Dermis blood vessel endothelial cell (primary cell): ENCODE data around the gene TOMM40L. TPM values are rescaled to one million over a fixed set of nuclear protein-coding genes. Genes with fewer than 3 reads are reported as not detected.
A peak's percentile ranks its signal among the peaks of the same experiment; 100 is the strongest.

Source experiments
- DNase-seq: peaks from one replicate; pipeline ENCODE4 v3.0.0; 2010
- total RNA-seq: library from RNA; depleted of rRNA; stranded (reverse); fragments of >200 nt; gene quantifications from 2 replicates; pipeline ENCODE4 v1.2.3, GENCODE V29; 2014

The TOMM40L gene
- total RNA-seq, 1 donor from 2014 or later, result 14.8 TPM

DNA sequence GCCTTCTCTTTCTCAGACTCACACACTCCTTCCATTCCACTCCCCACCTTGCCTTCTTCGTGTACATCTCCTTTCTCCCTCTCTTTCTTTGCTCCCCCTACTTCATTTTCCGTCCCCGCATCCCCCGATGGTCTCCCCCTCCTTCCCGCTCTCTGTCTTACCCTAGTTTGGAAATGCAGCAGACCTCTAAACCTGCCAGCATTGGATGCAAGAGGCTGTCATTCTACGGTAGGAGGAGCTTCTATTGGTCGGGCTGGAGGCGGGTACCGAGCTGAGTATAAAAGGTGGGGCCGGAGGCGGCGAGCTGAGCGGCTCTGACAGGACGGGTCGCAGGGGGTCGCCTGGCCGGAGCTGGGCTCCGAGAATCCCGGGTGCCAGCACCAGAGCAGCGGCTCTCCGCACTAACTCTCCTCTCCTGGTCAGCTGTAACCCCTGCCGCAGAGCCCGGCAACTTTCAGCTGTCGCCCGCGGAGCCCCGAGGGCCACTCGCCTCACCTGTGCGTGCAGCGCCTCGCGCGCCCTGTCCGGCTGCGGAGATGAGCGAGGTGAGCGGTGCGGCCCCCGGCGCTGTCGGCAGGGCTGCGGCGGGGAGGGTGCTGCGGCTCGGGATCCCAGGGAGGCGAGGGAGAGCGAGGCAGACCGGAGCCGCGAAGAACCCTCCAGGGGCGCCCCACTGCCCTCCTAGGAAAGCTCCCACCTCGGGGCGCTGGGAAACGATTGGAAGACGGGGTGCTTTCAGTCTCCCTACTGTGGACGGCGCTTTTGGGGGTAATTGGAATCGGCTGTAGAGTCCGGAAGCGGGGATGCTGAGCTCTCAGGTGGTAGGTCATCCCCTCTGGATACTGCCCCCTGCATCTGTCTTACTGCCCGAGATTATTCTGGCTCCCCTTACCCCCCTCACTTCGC is 32.8 kb downstream of the TOMM40L start, which contains the start of gene PCP4L1:
Gene PCP4L1, plus strand, starts transcription at position 307 of the 906 bp plus-strand sequence. Its CDS starts 230 bp downstream, at position 537.
- peak; percentile 62 for DNase-seq

DNA sequence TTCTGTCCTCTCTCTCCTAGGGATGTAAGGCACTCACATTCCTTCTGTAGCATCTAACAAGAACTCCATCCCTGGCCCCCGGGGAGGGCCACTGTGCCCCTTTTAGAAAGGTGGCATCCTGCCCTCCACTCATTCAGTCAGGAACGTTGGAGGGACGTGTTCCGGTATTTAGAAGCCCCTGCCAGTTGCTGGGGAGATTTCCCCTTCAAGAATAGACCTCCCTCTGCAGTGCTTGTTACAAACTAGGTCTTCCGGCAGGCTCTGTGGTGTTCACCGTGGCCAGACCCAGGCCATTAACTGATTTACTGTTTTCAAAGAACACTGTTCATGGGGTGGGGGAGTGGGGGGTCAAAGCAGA is 33.5 kb downstream of the TOMM40L start:
- no peak for DNase-seq

DNA sequence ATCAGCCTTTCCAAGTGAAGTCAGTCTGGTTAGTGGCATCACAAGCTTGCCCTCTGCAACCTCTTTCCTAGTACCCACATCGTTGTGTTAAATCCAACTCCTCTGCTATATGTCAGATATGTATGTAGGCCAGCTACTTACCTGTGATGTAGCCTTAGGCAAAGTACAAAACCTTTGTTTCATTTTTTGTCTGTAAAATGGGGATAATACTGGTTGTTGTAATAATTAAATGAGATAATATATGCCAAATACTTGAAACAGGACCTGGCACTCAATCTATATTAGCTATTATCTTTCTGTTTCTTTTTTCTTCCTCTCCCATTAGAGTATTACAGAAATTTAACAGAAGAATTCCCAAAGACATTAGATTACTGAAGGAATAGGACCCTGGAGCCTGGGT is 33.9 kb downstream of the TOMM40L start:
- no peak for DNase-seq

DNA sequence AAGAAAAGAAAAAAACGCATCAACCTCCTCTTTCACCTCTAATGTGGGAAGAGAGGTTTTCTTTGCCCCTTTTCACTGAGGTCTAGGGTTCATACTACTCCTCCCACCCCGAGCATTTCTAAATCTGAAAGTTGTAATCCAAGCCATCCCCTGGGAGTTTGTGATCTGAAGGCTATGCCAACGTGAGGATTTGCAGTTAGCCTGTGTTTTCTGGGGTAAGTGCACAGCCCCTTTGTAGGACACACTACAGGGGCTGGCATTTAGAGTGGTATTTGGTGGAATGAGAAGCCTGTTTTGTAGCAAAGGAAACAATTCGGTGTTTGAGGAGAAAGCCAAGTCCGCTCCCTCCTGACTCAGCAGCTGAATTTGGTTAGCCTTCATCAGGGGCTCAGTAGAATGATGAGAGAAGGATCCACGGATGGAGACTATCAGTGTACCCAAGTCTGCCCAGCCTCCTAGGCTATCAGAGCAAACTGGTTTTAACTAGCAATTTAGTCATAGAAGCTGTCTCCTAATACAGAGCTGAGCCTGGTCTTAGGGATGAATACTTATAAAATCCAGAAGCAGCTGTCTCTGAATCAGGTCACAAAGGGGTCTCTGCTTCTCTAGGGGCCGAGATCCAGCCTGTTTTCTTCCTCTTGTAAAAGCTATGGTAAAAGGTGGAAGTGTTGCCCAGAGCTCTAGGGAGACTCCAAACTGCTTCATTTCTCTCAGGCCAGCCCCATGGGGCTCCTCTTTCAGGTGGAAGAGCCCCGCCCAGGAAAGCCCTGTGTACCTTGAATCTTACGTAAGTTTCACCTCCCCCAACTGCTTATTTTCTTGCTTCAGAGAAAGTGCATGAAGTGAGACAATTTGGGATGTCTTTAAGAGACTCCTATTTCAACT is 34.8 kb downstream of the TOMM40L start:
- DNase-seq, result no peak

DNA sequence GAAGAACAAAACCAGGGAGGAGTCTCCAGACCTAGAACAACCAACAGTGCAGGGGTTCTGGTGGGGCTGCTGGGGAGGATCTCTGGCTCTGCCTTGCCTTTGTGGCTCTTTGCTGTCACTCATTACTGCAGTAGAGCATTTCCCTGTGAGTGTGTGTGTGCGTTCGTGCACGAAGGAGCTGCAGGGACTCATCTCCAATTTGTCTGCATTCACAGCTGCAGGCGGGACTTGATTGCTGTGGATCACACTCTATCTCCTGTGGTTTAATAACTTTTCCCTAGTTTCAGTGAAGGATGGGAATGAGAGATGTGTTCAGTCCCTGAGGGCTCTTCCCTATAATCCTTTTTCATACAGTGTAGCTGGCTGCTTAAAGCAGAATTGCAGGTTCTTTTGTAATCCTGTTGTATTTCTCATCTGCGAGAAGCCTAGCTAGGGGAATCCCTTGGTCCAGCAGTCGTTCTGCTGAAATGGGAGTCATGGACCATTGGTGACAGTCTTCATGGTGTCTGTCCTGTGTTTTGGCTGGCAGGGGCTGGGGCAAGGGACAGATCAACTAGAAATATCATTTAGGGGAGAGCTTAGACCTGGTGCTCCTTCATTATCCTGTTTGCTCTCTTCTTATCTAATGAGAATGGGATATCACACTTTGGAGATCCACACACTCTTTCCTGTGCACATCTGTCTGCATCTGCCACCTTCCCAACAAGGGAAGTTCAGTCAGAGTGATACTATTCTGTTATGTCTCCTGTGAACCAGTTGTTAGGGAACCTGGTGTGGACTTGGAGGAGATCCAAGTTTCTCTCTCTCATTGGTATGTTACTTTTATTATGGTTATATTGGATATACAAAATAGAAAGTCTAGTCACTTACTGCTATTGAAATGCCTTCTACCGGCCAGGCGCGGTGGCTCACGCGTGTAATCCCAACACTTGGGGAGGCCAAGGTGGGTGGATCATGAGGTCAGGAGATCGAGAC is 35.7 kb downstream of the TOMM40L start:
- DNase-seq, result no peak

DNA sequence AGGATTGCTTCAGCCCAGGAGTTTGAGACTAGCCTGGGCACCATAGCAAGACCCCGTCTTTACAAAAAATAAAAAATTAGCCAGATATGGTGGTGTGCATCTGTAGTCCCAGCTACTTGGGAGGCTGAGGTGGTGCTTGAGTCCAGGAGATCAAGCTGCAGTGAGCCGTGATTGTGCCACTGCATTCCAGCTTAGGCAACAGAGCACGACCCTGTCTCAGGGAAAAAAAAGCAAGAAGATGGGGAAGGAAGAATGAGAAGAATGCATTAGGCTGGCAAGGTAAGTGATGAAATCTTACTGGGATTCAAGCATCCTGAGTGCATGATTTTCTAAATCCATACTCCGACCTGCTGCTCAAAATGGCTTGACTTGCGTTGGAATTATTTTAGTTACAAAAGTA is 39.4 kb downstream of the TOMM40L start:
- DNase-seq, result no peak

DNA sequence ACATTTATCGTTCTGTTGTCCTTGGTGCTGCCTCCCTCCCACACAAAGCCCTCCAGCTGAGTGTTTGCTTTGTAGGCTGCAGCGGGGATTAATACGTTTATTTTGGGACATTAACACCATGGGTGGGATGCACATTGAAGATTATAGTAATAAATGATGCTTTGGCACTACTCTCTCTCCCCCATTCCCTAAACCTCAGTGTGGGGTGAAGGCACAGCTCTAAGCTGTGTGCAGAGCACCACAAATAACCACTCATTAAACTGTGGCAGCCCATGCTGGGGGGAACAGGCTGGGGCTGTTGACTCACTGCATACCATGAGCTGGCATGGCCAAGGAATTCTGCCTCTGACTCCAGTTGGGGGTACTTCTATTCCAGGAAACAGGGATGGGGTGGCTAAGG is 40.3 kb downstream of the TOMM40L start:
- DNase-seq, result no peak

DNA sequence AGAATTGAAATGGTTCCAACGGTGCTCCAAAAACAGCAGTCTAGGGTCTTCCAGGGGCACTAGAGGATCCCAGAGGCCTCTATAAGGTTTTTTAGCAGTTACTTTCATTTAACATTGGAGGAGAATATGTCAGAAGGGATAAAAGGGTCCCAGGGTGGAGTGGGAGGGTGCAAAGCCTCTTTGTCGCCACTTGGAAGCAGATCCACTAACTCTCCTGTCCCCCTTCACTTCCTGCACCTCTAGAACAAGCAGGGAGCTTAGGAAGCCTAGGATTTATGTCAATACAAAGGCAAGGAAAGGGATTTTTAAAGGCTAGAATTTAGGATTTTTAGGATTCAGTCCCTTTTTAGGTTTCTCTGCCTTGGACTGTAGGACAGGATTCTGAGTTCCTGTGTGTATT is 41.0 kb downstream of the TOMM40L start:
- DNase-seq, result no peak

DNA sequence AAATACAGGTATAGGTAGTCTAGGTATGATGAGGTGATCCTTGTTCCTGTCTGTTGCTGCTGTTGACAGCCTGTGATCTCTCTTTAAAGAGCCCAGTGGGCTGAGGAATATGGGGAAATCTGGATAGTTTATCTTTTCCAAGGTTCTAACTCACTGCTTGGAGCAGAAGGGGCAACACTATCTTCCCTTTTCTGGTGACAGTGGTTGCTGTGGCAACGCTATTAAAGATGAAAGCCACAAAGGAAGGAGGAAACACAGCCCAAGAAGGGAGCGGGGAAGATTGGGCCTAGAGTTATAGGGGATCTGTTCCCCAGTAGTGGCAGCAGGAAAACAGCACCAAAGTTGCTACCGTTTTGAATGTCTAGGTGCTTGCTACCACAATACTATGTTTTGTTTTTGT is 41.5 kb downstream of the TOMM40L start:
- no peak for DNase-seq

DNA sequence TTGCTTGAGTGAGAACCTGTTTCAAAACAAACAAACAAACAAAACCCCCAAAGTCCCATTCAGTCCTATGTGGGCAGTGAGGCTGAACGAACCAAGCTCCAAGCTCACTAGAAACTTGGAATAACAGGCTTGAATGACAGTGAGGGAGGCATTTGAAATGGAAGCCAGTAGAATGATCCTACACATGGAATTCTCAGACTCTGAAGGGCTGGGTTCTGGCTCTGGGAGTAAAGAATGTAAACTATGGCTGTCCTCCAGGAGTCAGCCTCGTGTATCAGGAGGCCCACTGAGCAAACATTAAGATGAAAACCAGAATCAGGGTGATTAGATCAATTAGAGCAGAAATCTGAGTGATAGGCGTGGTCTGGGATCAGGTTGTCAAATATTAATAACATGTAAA is 47.5 kb downstream of the TOMM40L start:
- no peak for DNase-seq

DNA sequence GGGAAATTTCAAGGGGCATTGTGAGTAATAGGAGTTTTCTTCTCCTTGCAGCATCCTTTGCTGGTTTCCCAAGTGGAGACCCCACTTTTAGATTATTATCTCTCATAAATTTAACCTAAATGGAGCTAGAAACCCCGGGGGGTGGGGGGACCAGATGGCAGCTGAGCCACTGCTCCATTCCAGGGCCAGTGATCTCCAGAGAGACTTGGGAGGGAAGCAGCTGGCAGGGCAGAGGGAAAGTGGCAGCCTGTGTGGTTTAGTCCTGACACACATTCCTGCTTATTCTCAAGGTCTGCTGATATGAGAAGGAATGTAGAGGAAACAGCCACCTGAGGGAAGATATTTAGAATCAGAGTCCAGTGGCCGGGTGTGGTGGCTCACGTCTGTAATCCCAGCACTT is 49.0 kb downstream of the TOMM40L start:
- no peak for DNase-seq

Other genes with a start within 250 kb of the TOMM40L start
- gene F11R, start 204.9 kb upstream of the TOMM40L start, total RNA-seq, result 304 and 318 TPM in 2 replicates
- gene TSTD1, start 187.1 kb upstream of the TOMM40L start, total RNA-seq, result 1.4 and 6.8 TPM in 2 replicates
- gene USF1, start 180.1 kb upstream of the TOMM40L start, total RNA-seq, result 94.3 and 125 TPM in 2 replicates
- not detected in 2 replicates for gene ARHGAP30, start 156.2 kb upstream of the TOMM40L start, total RNA-seq
- 0.17 and 0.28 TPM in 2 replicates for gene NECTIN4, start 136.5 kb upstream of the TOMM40L start, total RNA-seq
- gene KLHDC9, start 127.7 kb upstream of the TOMM40L start, total RNA-seq, result 0.93 and 1.5 TPM in 2 replicates
- 30.2 and 42.7 TPM in 2 replicates for gene PFDN2, start 108.0 kb upstream of the TOMM40L start, total RNA-seq
- gene NIT1, start 108.0 kb upstream of the TOMM40L start, total RNA-seq, result 11.6 and 17.5 TPM in 2 replicates
- gene DEDD, start 93.4 kb upstream of the TOMM40L start, total RNA-seq, result 39.1 and 64.8 TPM in 2 replicates
- 119 and 134 TPM in 2 replicates for gene UFC1, start 72.1 kb upstream of the TOMM40L start, total RNA-seq
- 5.4 and 12.8 TPM in 2 replicates for gene USP21, start 66.6 kb upstream of the TOMM40L start, total RNA-seq
- gene PPOX, start 59.6 kb upstream of the TOMM40L start, total RNA-seq, result 14.9 and 18.0 TPM in 2 replicates
- gene B4GALT3, start 48.6 kb upstream of the TOMM40L start, total RNA-seq, result 24.8 and 44.1 TPM in 2 replicates
- 19.7 and 38.9 TPM in 2 replicates for gene ADAMTS4, start 27.0 kb upstream of the TOMM40L start, total RNA-seq
- 154 and 208 TPM in 2 replicates for gene NDUFS2, start 23.7 kb upstream of the TOMM40L start, total RNA-seq
- gene FCER1G, start 10.8 kb upstream of the TOMM40L start, total RNA-seq, result 0.19 TPM in 1 of 2 replicates, not detected in the other
- gene APOA2, start 2.4 kb upstream of the TOMM40L start, total RNA-seq, result not detected in 2 replicates
- gene NR1I3, start 12.1 kb downstream of the TOMM40L start, total RNA-seq, result not detected in 2 replicates
- not detected in 2 replicates for gene PCP4L1, start 32.7 kb downstream of the TOMM40L start, total RNA-seq
- gene MPZ, start 83.9 kb downstream of the TOMM40L start, total RNA-seq, result 0.68 and 1.0 TPM in 2 replicates
- gene SDHC, start 88.3 kb downstream of the TOMM40L start, total RNA-seq, result 20.1 and 34.2 TPM in 2 replicates
- gene CFAP126, start 141.8 kb downstream of the TOMM40L start, total RNA-seq, result not detected in 2 replicates